Measurements from ENCODE around the gene ZNF718.
"Not testable (repeated sequence)": the region's sequence is repeated elsewhere in the genome, so short reads cannot be mapped to it uniquely, and the experiment has no call there.

Gene ZNF718

DNA sequence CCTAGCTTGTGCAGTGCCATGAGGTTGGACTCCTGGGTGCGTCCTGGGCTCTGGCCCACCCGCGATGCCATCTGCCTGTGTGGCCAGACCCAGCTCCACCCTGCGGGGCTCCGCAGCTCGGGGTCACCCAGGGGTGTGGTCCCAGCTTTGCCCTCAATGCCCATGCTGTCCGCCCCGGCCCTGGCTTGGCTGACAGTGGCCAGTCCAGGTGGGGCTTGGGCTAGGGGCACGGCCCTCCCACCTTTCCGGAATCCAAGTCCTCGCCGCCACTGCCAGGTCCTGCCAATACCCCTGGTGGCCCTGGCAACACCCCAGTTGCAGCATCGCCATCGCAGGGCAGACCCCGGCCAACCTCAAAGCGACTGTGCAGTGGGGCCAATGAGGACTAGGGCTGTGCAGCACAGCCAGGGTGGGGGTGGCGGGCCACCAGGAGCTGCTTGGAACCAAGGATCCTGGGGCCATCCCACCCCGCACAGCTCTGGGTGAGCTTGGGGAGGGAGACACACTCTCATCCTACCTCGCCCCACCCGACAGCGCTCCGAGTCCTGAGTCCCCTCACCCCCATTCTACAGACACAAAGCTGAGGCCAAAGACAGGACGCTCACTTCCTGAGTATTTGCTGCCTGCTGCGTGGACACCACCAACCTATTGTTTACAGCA lies 80.9 kb downstream of the ZNF718 start:
- peak overlapping the region in 1 of 2 experiments; percentile 8; a peak in 1 of 4 replicates for H3K4me3 ChIP-seq (ENCODE audit: low read depth in 1 of 2, low read length in 2 of 2)
- no peak overlapping the region for H3K9ac ChIP-seq (ENCODE audit: low read depth, low read length)
- TF ChIP-seq EZH2 (IDR thresholded peaks at IDR 0.05; ENCODE audit: borderline replicate concordance, low read depth, low read length, severe bottlenecking), result no peak
- TF ChIP-seq, protein P1, sequence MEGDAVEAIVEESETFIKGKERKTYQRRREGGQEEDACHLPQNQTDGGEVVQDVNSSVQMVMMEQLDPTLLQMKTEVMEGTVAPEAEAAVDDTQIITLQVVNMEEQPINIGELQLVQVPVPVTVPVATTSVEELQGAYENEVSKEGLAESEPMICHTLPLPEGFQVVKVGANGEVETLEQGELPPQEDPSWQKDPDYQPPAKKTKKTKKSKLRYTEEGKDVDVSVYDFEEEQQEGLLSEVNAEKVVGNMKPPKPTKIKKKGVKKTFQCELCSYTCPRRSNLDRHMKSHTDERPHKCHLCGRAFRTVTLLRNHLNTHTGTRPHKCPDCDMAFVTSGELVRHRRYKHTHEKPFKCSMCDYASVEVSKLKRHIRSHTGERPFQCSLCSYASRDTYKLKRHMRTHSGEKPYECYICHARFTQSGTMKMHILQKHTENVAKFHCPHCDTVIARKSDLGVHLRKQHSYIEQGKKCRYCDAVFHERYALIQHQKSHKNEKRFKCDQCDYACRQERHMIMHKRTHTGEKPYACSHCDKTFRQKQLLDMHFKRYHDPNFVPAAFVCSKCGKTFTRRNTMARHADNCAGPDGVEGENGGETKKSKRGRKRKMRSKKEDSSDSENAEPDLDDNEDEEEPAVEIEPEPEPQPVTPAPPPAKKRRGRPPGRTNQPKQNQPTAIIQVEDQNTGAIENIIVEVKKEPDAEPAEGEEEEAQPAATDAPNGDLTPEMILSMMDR (IDR thresholded peaks at IDR 0.05; ENCODE audit: borderline replicate concordance, extremely low read depth, low read length, poor library complexity, severe bottlenecking), result no peak
- H4K20me1 ChIP-seq (ENCODE audit: insufficient read depth, low read length), result no peaks in the 10 kb centered on the region
- peaks cover 40% of the 10 kb centered on the region for H3K4me1 ChIP-seq (ENCODE audit: insufficient read depth, low read length)
- H3K9me3 ChIP-seq (ENCODE audit: insufficient read depth, low read length, severe bottlenecking), result peaks cover 75% of the 10 kb centered on the region
- ATAC-seq (ENCODE audit: insufficient read depth, low read depth) (no peak), DNase-seq (no peak)
- no peaks in the 10 kb centered on the region for H3K27me3 ChIP-seq (ENCODE audit: insufficient read depth, low read length, poor library complexity)
- H3K79me2 ChIP-seq (ENCODE audit: insufficient read depth, low read length), result no peaks in the 10 kb centered on the region
- H2AFZ ChIP-seq (ENCODE audit: low read depth, low read length), result no peak overlapping the region
- H3K27ac ChIP-seq (ENCODE audit: low read length), result no peak overlapping the region
- H3K36me3 ChIP-seq (ENCODE audit: insufficient read depth, low read length), result peaks cover 51% of the 10 kb centered on the region
- H3K4me2 ChIP-seq (ENCODE audit: insufficient read depth, low read length), result no peak overlapping the region

DNA sequence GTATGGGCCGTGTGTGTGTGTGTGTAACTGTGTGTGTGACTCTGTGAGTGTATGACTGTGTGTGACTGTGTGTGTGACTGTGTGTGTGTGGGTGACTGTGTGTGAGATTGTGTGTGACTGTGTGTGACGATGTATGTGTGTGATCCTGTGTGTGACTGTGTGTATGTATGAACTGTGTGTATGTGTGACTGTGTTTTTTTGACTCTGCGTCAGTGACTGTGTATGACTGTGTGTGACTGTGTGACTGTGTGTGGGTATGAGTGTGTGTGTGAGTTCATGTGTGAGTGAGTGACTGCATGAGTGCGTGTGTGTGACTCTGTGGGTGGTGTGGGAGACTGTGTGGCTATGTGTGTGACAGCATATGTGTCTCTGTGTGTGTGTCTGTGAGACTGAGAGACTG lies 81.8 kb downstream of the ZNF718 start:
- no peaks in the 10 kb centered on the region for H3K79me2 ChIP-seq (ENCODE audit: insufficient read depth, low read length)
- no peak for ATAC-seq (ENCODE audit: insufficient read depth, low read depth)
- peak overlapping the region in 1 of 2 experiments; percentile 39; a peak in 2 of 4 replicates for H3K4me3 ChIP-seq (ENCODE audit: low read depth in 1 of 2, low read length in 2 of 2)
- no peaks in the 10 kb centered on the region for H3K27me3 ChIP-seq (ENCODE audit: insufficient read depth, low read length, poor library complexity)
- DNase-seq, result no peak
- no peak overlapping the region for H3K4me2 ChIP-seq (ENCODE audit: insufficient read depth, low read length)
- no peak overlapping the region for H2AFZ ChIP-seq (ENCODE audit: low read depth, low read length)
- peaks cover 51% of the 10 kb centered on the region for H3K36me3 ChIP-seq (ENCODE audit: insufficient read depth, low read length)
- peak overlapping the region; percentile 86 for H3K27ac ChIP-seq (ENCODE audit: low read length)
- peaks cover 49% of the 10 kb centered on the region for H3K4me1 ChIP-seq (ENCODE audit: insufficient read depth, low read length)
- TF ChIP-seq EZH2 (IDR thresholded peaks at IDR 0.05; ENCODE audit: borderline replicate concordance, low read depth, low read length, severe bottlenecking), result no peak
- TF ChIP-seq, protein P1 (IDR thresholded peaks at IDR 0.05; ENCODE audit: borderline replicate concordance, extremely low read depth, low read length, poor library complexity, severe bottlenecking), result no peak
- H3K9ac ChIP-seq (ENCODE audit: low read depth, low read length), result no peak overlapping the region
- peaks cover 76% of the 10 kb centered on the region for H3K9me3 ChIP-seq (ENCODE audit: insufficient read depth, low read length, severe bottlenecking)
- no peaks in the 10 kb centered on the region for H4K20me1 ChIP-seq (ENCODE audit: insufficient read depth, low read length)

DNA sequence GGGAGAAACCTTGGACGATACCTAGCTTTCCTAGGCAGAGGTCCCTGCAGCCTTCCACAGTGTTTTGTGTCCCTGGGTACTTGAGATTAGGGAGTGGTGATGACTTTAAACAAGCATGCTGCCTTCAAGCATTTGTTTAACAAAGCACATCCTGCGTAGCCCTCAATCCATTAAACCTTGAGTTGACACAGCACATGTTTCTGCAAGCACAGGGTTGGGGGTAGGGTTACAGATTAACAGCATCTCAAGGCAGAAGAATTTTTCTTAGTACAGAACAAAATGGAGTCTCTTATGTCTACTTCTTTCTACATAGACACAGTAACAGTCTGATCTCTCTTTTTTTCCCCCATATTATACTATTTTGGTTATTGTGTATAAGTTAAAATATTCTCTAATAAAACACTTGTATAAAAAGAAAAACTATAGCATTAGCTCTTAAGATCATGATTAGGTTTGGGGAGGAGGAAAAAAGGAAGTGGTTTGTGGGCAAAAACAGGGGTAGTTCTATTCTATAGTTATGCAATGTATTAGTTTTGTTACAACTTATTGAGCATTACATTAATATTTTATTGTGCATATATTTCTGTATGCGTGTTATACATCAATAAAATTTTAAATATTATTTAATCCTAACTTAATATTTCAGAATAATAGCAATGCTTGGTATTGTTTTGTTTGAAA lies 84.3 kb downstream of the ZNF718 start:
- Histone ChIP-seq H3K4me2 (ENCODE audit: insufficient read depth, low read length) (0 out of 2 replicates have a peak overlapping the region, but pooled peaks have one; percentile 9), H3K27ac (ENCODE audit: low read length) (peak overlapping the region; percentile 86), H2AFZ (ENCODE audit: low read depth, low read length) (peak overlapping the region; percentile 50; the same call in 1 of the 2 replicates), H3K9me3 (ENCODE audit: insufficient read depth, low read length, severe bottlenecking) (peaks cover 81% of the 10 kb centered on the region), H3K9ac (ENCODE audit: low read depth, low read length) (peak overlapping the region; percentile 38), H3K4me3 (ENCODE audit: low read depth in 1 of 2, low read length in 2 of 2) (peak overlapping the region in 1 of 2 experiments; percentile 39; a peak in 1 of 4 replicates), H3K4me1 (ENCODE audit: insufficient read depth, low read length) (peaks cover 64% of the 10 kb centered on the region), H3K36me3 (ENCODE audit: insufficient read depth, low read length) (peaks cover 62% of the 10 kb centered on the region)
- H3K79me2 ChIP-seq (ENCODE audit: insufficient read depth, low read length); H3K27me3 ChIP-seq (ENCODE audit: insufficient read depth, low read length, poor library complexity); H4K20me1 ChIP-seq (ENCODE audit: insufficient read depth, low read length): not testable (repeated sequence)
- peak; percentile 63 for ATAC-seq (ENCODE audit: insufficient read depth, low read depth)
- DNase-seq, result peak; percentile 64

DNA sequence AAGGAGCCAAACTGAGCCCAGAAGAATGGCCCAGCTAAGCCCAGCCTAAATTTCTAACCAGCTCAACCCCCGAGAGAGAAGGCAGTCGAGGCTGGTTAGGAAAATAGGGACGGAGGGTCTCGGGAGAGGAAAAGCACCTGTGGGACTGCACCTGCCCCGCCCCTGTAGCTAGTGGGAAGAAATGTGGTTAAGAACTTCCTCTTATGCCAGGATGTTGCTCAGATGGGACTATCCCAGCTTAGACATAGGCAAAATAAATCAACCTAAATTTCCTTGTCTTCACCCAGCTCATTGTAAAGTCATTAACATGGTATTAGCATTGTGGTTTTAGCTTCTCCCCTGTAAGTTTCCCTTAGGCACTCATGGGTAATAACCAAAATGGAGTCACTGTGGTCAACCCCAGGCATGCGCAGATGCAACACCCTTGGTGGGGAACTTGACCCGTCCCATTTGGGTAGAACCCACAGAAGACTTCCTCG lies 86.8 kb downstream of the ZNF718 start:
- H3K79me2 ChIP-seq (ENCODE audit: insufficient read depth, low read length), result no peaks in the 10 kb centered on the region
- H3K4me3 ChIP-seq (ENCODE audit: low read depth in 1 of 2, low read length in 2 of 2), result peak overlapping the region in 1 of 2 experiments; percentile 38; a peak in 1 of 4 replicates
- peaks cover 40% of the 10 kb centered on the region for H3K36me3 ChIP-seq (ENCODE audit: insufficient read depth, low read length)
- DNase-seq (peak; percentile 69), ATAC-seq (ENCODE audit: insufficient read depth, low read depth) (peak; percentile 81)
- H3K9ac ChIP-seq (ENCODE audit: low read depth, low read length), result peak overlapping the region; percentile 34
- TF ChIP-seq, protein P1 (IDR thresholded peaks at IDR 0.05; ENCODE audit: borderline replicate concordance, extremely low read depth, low read length, poor library complexity, severe bottlenecking), result no peak
- TF ChIP-seq EZH2 (IDR thresholded peaks at IDR 0.05; ENCODE audit: borderline replicate concordance, low read depth, low read length, severe bottlenecking), result no peak
- H2AFZ ChIP-seq (ENCODE audit: low read depth, low read length), result no peak overlapping the region
- H3K4me1 ChIP-seq (ENCODE audit: insufficient read depth, low read length), result peaks cover 63% of the 10 kb centered on the region
- H3K4me2 ChIP-seq (ENCODE audit: insufficient read depth, low read length), result peak overlapping the region; percentile 14; the same call in 1 of the 2 replicates
- H3K9me3 ChIP-seq (ENCODE audit: insufficient read depth, low read length, severe bottlenecking), result peaks cover 68% of the 10 kb centered on the region
- peak overlapping the region; percentile 88 for H3K27ac ChIP-seq (ENCODE audit: low read length)
- H3K27me3 ChIP-seq (ENCODE audit: insufficient read depth, low read length, poor library complexity), result no peaks in the 10 kb centered on the region
- H4K20me1 ChIP-seq (ENCODE audit: insufficient read depth, low read length), result no peaks in the 10 kb centered on the region

Data from DND-41 (cell line).